ENCODE data around the gene SAMD4B. TPM values are rescaled to one million over a fixed set of nuclear protein-coding genes. Genes with fewer than 3 reads are reported as not detected.
A peak's percentile ranks its signal among the peaks of the same experiment; 100 is the strongest.

The SAMD4B gene
- total and polyA plus RNA-seq, 10 of the 15 experiments (the other 5 are each of a cell fraction or from before 2014, with no cell fraction given) = 2.4 to 43.3 (median 23.9) TPM

GRCh38 chr19:39409208-39410016 is 67.2 kb downstream of the SAMD4B start (continued):
- TF ChIP-seq HSF1 (IDR thresholded peaks at IDR 0.05; ENCODE audit: low read depth, low read length) (no peak), SIX5 (IDR thresholded peaks at IDR 0.05; ENCODE audit: low read depth, low read length, severe bottlenecking) (no peak), BCL11A (IDR thresholded peaks at IDR 0.05; ENCODE audit: low read depth, low read length) (no peak), NFYB (IDR thresholded peaks at IDR 0.05; ENCODE audit: insufficient read depth, low read depth, low read length) (no peak), CEBPB (IDR thresholded peaks at IDR 0.05; ENCODE audit: borderline replicate concordance in 1 of 2, low read depth in 2 of 2, low read length in 2 of 2) (no peak), IRF4 (IDR thresholded peaks at IDR 0.05; ENCODE audit: low read depth, low read length) (no peak), EED (IDR thresholded peaks at IDR 0.05; ENCODE audit: low read depth) (0 out of 2 replicates have a peak, but pooled peaks have one; percentile 12), WRNIP1 (IDR thresholded peaks at IDR 0.05; ENCODE audit: borderline replicate concordance, low read depth, low read length) (peak; percentile 46; the same call in 1 of the 2 replicates), ATF7 (IDR thresholded peaks at IDR 0.05; ENCODE audit: low read depth) (peak; percentile 99), FOS (IDR thresholded peaks at IDR 0.05; ENCODE audit: borderline replicate concordance, extremely low read depth, insufficient read length) (no peak), CBX3 (IDR thresholded peaks at IDR 0.05; ENCODE audit: borderline replicate concordance, low read depth) (no peak), ZNF622 (IDR thresholded peaks at IDR 0.05) (no peak), RAD51 (IDR thresholded peaks at IDR 0.05) (no peak; the same call in 1 of the 2 replicates), TCF3 (IDR thresholded peaks at IDR 0.05; ENCODE audit: borderline replicate concordance, insufficient read depth, low read depth, low read length) (0 out of 2 replicates have a peak, but pooled peaks have one; percentile 30), IRF5 (IDR thresholded peaks at IDR 0.05; ENCODE audit: borderline replicate concordance) (no peak), RBBP5 (conservative IDR thresholded peaks at IDR 0.05) (no peak), MTA3 (IDR thresholded peaks at IDR 0.05; ENCODE audit: borderline replicate concordance, low read length) (no peak), CREM (IDR thresholded peaks at IDR 0.05; ENCODE audit: low read depth) (peak; percentile 95), HDAC2 (IDR thresholded peaks at IDR 0.05) (no peak), RUNX3 (IDR thresholded peaks at IDR 0.05; ENCODE audit: low read length) (no peak), ZSCAN29 (IDR thresholded peaks at IDR 0.05) (0 out of 2 replicates have a peak, but pooled peaks have one; percentile 35)
- TF ChIP-seq, protein P1, sequence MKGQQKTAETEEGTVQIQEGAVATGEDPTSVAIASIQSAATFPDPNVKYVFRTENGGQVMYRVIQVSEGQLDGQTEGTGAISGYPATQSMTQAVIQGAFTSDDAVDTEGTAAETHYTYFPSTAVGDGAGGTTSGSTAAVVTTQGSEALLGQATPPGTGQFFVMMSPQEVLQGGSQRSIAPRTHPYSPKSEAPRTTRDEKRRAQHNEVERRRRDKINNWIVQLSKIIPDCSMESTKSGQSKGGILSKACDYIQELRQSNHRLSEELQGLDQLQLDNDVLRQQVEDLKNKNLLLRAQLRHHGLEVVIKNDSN (IDR thresholded peaks at IDR 0.05; ENCODE audit: borderline replicate concordance, extremely low read length, insufficient read depth, low read depth, low read length) = no peak
- TF ChIP-seq, protein P2, sequence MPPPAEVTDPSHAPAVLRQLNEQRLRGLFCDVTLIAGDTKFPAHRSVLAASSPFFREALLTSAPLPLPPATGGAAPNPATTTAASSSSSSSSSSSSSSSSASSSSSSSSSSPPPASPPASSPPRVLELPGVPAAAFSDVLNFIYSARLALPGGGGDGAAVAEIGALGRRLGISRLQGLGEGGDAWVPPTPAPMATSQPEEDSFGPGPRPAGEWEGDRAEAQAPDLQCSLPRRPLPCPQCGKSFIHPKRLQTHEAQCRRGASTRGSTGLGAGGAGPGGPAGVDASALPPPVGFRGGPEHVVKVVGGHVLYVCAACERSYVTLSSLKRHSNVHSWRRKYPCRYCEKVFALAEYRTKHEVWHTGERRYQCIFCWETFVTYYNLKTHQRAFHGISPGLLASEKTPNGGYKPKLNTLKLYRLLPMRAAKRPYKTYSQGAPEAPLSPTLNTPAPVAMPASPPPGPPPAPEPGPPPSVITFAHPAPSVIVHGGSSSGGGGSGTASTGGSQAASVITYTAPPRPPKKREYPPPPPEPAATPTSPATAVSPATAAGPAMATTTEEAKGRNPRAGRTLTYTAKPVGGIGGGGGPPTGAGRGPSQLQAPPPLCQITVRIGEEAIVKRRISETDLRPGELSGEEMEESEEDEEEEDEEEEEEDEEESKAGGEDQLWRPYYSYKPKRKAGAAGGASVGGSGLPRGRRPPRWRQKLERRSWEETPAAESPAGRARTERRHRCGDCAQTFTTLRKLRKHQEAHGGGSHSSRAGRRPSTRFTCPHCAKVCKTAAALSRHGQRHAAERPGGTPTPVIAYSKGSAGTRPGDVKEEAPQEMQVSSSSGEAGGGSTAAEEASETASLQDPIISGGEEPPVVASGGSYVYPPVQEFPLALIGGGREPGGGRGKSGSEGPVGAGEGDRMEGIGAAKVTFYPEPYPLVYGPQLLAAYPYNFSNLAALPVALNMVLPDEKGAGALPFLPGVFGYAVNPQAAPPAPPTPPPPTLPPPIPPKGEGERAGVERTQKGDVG (CRISPR knock-in tag; IDR thresholded peaks at IDR 0.05) = peak; percentile 86; the same call in 1 of the 2 replicates
- TF ChIP-seq, protein P3, sequence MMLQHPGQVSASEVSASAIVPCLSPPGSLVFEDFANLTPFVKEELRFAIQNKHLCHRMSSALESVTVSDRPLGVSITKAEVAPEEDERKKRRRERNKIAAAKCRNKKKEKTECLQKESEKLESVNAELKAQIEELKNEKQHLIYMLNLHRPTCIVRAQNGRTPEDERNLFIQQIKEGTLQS (IDR thresholded peaks at IDR 0.05; ENCODE audit: borderline replicate concordance, extremely low read depth, low read depth, low read length) = no peak
